Hepatic stellate cell (primary cell): ENCODE results near the gene IL2RG.
A peak's percentile ranks its signal among the peaks of the same experiment; 100 is the strongest.

Source experiments
- DNase-seq: peaks from one replicate; pipeline ENCODE4 v3.0.0; 2011; ENCODE audit warnings: low spot score

IL2RG gene

GRCh38 chrX:71111141-71111843 lies at the start of gene IL2RG:
TSS of gene IL2RG (minus strand) at chrX:71111577. CDS start at chrX:71111539, 38 bp downstream.
- DNase-seq, result no peak

- no peak for DNase-seq
Measured at GRCh38 chrX:71160475-71160874, 49.1 kb upstream of the IL2RG start.

GRCh38 chrX:71159335-71159734 lies 48.0 kb upstream of the IL2RG start:
- DNase-seq, result no peak

- no peak for DNase-seq
Measured at GRCh38 chrX:71158603-71159002, 47.2 kb upstream of the IL2RG start.

- DNase-seq, result no peak
Measured at GRCh38 chrX:71154641-71155040, 43.3 kb upstream of the IL2RG start.

GRCh38 chrX:71154196-71154595 lies 42.8 kb upstream of the IL2RG start:
- DNase-seq, result no peak

- no peak for DNase-seq
Measured at GRCh38 chrX:71151366-71151765, 40.0 kb upstream of the IL2RG start.

GRCh38 chrX:71148278-71148663 lies 36.9 kb upstream of the IL2RG start:
- no peak for DNase-seq

GRCh38 chrX:71147496-71148277 lies 36.3 kb upstream of the IL2RG start:
- no peak for DNase-seq

GRCh38 chrX:71144651-71145050 lies 33.3 kb upstream of the IL2RG start, which contains the start of gene NLGN3:
TSS of gene NLGN3 (plus strand) at chrX:71144841. CDS start at chrX:71147750, 2,909 bp downstream.
- no peak for DNase-seq

GRCh38 chrX:71143508-71143907 lies 32.1 kb upstream of the IL2RG start:
- DNase-seq, result no peak

GRCh38 chrX:71140440-71140839 lies 29.1 kb upstream of the IL2RG start:
- no peak for DNase-seq

GRCh38 chrX:71131510-71131909 lies 20.1 kb upstream of the IL2RG start:
- DNase-seq, result no peak

GRCh38 chrX:71128915-71129765 lies 17.8 kb upstream of the IL2RG start:
- DNase-seq, result peak; percentile 71

GRCh38 chrX:71128166-71128833 lies 16.9 kb upstream of the IL2RG start:
- no peak for DNase-seq

- no peak for DNase-seq
Measured at GRCh38 chrX:71118985-71119535, 7.7 kb upstream of the IL2RG start.

GRCh38 chrX:71118032-71118984 lies 6.9 kb upstream of the IL2RG start, which contains the start of gene MED12:
TSS of gene MED12 (plus strand) at chrX:71118596. CDS start at chrX:71118755, 159 bp downstream.
- peak; percentile 75 for DNase-seq

- DNase-seq, result no peak
Measured at GRCh38 chrX:71117358-71117757, 6.0 kb upstream of the IL2RG start.

- DNase-seq, result no peak
Measured at GRCh38 chrX:71111921-71112431, 599 bp upstream of the IL2RG start.

- DNase-seq, result no peak
Measured at GRCh38 chrX:71109051-71109450, 2.3 kb downstream of the IL2RG start.
